ENCODE measurements around the gene AADACL4. TPM values are rescaled to one million over a fixed set of nuclear protein-coding genes. Genes with fewer than 3 reads are reported as not detected.

AADACL4 gene
- total RNA-seq, 1 donor from 2014 or later = not detected

- Histone ChIP-seq H3K9me3 (no peaks in the 10 kb centered on the region), H3K27me3 (no peaks in the 10 kb centered on the region), H3K36me3 (no peaks in the 10 kb centered on the region), H3K27ac (no peak overlapping the region), H3K4me1 (no peaks in the 10 kb centered on the region), H3K4me3 (no peak overlapping the region)
- TF ChIP-seq CTCF (IDR thresholded peaks at IDR 0.05) = no peak
- ATAC-seq (no peak), DNase-seq (no peak)
- intact Hi-C loops (cut with DNase I) = no loop called here
Measured at GRCh38 chr1:12648741-12649140, 4.9 kb downstream of the AADACL4 start.

- Histone ChIP-seq H3K4me3 (no peak overlapping the region), H3K36me3 (no peaks in the 10 kb centered on the region), H3K27me3 (no peaks in the 10 kb centered on the region), H3K4me1 (no peaks in the 10 kb centered on the region), H3K9me3 (no peaks in the 10 kb centered on the region), H3K27ac (no peak overlapping the region)
- DNase-seq (no peak), ATAC-seq (no peak)
- intact Hi-C loops (cut with DNase I) = no loop called here
- no peak for TF ChIP-seq CTCF (IDR thresholded peaks at IDR 0.05)
Measured at GRCh38 chr1:12649971-12650421, 6.1 kb downstream of the AADACL4 start.

GRCh38 chr1:12654004-12654567 is 10.2 kb downstream of the AADACL4 start:
- no peaks in the 10 kb centered on the region for H3K36me3 ChIP-seq
- H3K27ac ChIP-seq = no peak overlapping the region
- no peak for DNase-seq
- H3K4me3 ChIP-seq = no peak overlapping the region
- no peak for TF ChIP-seq CTCF (IDR thresholded peaks at IDR 0.05)
- no peaks in the 10 kb centered on the region for H3K9me3 ChIP-seq
- no peaks in the 10 kb centered on the region for H3K27me3 ChIP-seq
- H3K4me1 ChIP-seq = no peaks in the 10 kb centered on the region
- ATAC-seq = no peak
- intact Hi-C loops (cut with DNase I) = no loop called here

GRCh38 chr1:12654657-12655056 is 10.8 kb downstream of the AADACL4 start:
- H3K4me1 ChIP-seq = no peaks in the 10 kb centered on the region
- intact Hi-C loops (cut with DNase I) = no loop called here
- no peak for TF ChIP-seq CTCF (IDR thresholded peaks at IDR 0.05)
- no peak for DNase-seq
- ATAC-seq = no peak
- no peaks in the 10 kb centered on the region for H3K27me3 ChIP-seq
- no peaks in the 10 kb centered on the region for H3K36me3 ChIP-seq
- H3K9me3 ChIP-seq = no peaks in the 10 kb centered on the region
- no peak overlapping the region for H3K4me3 ChIP-seq
- no peak overlapping the region for H3K27ac ChIP-seq

GRCh38 chr1:12656575-12656974 is 12.7 kb downstream of the AADACL4 start:
- no peak for ATAC-seq
- intact Hi-C loops (cut with DNase I) = no loop called here
- H3K4me1 ChIP-seq = no peaks in the 10 kb centered on the region
- no peaks in the 10 kb centered on the region for H3K27me3 ChIP-seq
- no peaks in the 10 kb centered on the region for H3K36me3 ChIP-seq
- no peak for DNase-seq
- TF ChIP-seq CTCF (IDR thresholded peaks at IDR 0.05) = no peak
- H3K4me3 ChIP-seq = no peak overlapping the region
- H3K9me3 ChIP-seq = no peaks in the 10 kb centered on the region
- no peak overlapping the region for H3K27ac ChIP-seq
